Uterus (tissue), 2 donors: ENCODE measurements around the gene APOL4.

Source experiments
- POLR2A ChIP-seq, 2 donors: fragments of 450-650 bp; IDR thresholded peaks; one replicate each; pipeline ENCODE4 v1.6.1; 2016; ENCODE audit warnings: antibody characterized with exemption in 2 of 2, mild to moderate bottlenecking in 1 of 2, moderate library complexity in 1 of 2
- TF ChIP-seq, protein P1 (sequence below), 4 experiments: fragments of 200-600 bp in 2 of 4; fragments of 450-650 bp in 2 of 4; sonication (generic) in 2 of 4; IDR thresholded peaks; one replicate each; pipeline ENCODE4 v1.5.1; 2016 to 2019; ENCODE audit warnings: antibody characterized with exemption in 4 of 4, mild to moderate bottlenecking in 2 of 4, moderate library complexity in 1 of 4

DNA sequence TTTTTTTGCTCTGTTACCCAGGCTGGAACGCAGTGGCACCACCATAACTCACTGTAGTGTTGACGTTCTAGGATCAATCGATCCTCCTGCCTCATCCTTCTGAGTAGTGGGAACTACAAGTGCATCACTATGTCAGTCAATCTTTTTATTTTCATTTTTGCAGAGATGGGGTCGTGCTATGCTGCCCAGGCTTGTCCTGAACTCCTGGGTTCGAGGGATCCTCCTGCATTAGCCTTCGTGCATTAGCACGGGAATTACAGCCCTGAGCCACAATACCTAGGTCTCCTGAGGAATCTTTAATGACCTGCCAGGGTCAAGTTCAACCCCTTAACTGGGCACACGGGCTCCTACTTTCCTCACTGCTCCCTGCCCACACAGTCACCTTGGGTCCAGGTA is 45.5 kb downstream of the APOL4 start:
- TF ChIP-seq, protein P1, sequence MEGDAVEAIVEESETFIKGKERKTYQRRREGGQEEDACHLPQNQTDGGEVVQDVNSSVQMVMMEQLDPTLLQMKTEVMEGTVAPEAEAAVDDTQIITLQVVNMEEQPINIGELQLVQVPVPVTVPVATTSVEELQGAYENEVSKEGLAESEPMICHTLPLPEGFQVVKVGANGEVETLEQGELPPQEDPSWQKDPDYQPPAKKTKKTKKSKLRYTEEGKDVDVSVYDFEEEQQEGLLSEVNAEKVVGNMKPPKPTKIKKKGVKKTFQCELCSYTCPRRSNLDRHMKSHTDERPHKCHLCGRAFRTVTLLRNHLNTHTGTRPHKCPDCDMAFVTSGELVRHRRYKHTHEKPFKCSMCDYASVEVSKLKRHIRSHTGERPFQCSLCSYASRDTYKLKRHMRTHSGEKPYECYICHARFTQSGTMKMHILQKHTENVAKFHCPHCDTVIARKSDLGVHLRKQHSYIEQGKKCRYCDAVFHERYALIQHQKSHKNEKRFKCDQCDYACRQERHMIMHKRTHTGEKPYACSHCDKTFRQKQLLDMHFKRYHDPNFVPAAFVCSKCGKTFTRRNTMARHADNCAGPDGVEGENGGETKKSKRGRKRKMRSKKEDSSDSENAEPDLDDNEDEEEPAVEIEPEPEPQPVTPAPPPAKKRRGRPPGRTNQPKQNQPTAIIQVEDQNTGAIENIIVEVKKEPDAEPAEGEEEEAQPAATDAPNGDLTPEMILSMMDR (IDR thresholded peaks at IDR 0.05), result no peak
- no peak for TF ChIP-seq POLR2A (IDR thresholded peaks at IDR 0.05)
